Measurements from ENCODE around the gene ZDHHC3.

ZDHHC3 gene

GRCh38 chr3:44926921-44927320 is 49.1 kb downstream of the ZDHHC3 start:
- DNase-seq (ENCODE audit: low read depth): no peak

DNA sequence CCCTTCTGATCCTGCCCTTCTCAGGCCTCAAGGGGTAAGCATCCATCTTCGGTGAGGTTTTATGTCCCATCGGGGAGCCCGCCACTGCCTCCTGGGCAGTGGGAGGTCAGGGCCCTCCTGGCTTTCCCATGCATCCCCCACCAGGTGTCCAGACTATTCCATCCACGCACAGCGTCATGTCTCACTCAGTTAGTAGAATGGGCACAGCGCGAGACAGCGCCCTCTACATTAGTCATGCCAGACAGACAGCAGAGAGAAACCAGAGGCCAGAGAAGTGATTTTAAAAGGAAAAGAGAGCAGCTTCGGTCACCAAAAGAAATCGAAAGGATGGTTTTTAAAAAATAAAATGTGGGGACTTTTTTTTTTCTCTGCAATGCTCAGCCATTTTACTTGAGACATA is 49.8 kb downstream of the ZDHHC3 start:
- DNase-seq (ENCODE audit: low read depth): no peak

DNA sequence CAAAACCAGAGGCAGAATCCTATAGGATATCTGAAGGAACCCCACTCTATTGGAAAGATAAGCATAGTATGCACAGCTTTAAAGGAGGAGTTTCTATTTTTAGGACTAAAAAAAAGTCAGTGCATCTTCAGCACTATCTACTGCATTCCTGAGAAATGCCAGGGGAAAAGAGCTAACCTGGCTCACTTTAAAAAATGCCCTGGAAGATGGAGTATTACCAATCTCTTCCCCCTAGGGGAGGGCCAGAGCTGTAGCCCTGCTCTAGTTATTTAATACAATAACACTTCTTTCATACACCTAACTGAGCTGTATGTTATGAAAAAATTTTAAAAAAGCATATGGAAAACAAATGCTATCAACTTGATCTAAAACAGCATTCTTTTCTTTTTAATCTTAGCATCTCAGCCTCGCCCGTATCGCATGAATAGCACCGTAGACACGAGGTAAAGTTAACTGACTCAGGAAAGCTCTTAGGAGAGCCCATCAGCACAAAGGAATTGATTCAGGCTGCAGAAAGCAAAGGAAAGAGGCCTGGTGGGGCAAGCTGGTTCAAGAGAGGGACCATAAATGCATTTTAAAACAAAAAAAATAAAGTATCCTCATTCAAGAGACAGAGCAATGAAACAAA is 51.4 kb downstream of the ZDHHC3 start:
- no peak for DNase-seq (ENCODE audit: low read depth)

DNA sequence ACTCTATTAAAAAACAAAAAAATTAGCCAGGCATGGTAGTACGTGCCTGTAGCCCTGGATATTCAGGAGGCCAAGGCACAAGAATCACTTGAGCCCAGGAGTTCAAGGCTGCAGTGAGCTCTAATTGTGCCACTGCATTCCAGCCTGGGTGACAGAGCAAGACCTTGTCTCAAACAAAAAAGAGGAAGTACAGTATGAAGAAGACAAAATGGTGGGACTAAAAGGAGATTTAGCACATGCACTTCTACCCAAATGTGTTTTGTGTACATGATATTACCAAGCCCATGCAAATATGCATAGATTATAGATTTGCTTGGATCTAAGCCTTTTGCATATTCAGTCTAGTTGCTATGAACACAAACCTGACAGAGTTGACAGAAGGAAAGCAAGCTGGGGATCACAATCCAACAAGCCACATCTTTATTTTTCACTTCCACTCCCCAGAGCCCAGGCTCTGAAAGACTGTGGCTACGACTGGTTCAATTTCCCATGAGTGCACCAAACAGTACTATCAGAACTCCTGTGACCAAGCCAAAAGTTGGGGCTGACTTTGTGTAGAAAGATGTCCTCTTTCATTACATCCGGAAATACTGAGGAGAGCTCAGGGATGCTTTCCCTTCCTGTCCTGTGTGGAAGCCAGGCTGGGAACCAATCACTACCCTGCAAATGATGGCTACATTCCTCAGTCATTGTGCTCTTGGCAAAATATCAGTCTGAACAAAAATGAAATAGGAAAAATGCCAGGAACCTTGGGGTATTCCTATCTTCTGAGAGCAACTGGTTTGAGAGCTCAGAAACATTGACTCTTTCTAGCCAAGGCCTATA is 52.1 kb downstream of the ZDHHC3 start:
- no peak for DNase-seq (ENCODE audit: low read depth)

- DNase-seq (ENCODE audit: low read depth): no peak
Measured at GRCh38 chr3:44920081-44920480, 55.9 kb downstream of the ZDHHC3 start.

GRCh38 chr3:44918581-44918980 is 57.4 kb downstream of the ZDHHC3 start:
- DNase-seq (ENCODE audit: low read depth): no peak

DNA sequence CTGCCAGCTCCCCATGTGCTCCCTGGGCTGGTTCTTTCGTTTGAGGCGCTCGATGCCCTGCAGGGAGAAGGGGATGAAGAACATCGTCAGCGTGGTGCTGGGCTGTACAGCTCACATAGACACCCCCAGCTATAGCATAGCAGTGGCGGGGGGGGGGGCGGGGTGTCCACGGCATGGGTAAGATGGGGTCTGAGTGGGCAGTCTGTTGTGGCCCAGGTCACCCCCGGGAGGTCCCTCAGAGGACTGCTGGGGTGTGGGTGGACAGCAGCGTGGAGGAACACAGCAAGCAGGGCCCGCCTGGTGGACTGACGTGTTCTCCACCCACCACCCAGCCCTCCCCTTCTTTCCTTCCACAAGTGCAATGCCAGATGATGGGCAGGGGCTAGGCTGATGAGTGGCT is 57.9 kb downstream of the ZDHHC3 start:
- DNase-seq (ENCODE audit: low read depth): no peak

DNA sequence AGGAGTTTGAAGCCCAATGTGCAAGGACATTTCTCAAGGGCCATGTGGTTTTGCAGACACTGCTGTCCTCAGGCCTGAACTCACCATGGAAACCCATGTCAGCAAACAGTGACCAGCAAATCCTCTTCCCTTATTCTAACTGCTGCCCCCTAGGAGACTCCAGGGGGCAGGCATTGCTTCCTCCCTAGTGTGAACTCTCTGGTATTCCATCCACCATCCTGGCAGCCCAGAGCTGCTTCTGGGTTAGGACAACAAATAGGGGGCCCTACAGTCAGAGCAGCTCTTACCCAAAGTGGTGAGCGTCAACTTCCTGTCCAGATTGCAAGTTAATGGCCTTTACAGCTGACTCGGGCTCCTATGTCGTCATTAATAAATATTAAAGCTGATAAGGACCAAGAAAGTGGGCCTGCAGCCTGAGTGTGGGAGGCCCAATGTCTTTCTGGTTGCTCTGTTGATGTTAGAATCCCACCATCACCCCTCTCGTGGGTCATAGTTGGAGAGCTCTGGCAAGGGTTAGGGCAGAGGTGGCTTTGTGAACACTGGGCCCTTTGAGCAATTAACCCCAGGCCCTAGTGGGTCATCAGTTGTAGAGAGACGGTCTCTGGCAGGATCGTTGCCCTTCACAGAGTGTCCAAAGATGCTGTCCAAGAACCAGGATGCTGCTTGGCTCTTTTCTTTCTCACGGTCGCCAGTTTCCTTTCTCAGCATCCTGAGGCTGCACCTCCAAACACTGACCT is 60.1 kb downstream of the ZDHHC3 start:
- no peak for DNase-seq (ENCODE audit: low read depth)

- DNase-seq (ENCODE audit: low read depth): no peak
Measured at GRCh38 chr3:44914936-44915335, 61.0 kb downstream of the ZDHHC3 start.

- DNase-seq (ENCODE audit: low read depth): peak; percentile 32
Measured at GRCh38 chr3:44913868-44914468, 62.0 kb downstream of the ZDHHC3 start.

GRCh38 chr3:44910693-44911092 is 65.3 kb downstream of the ZDHHC3 start:
- no peak for DNase-seq (ENCODE audit: low read depth)

DNA sequence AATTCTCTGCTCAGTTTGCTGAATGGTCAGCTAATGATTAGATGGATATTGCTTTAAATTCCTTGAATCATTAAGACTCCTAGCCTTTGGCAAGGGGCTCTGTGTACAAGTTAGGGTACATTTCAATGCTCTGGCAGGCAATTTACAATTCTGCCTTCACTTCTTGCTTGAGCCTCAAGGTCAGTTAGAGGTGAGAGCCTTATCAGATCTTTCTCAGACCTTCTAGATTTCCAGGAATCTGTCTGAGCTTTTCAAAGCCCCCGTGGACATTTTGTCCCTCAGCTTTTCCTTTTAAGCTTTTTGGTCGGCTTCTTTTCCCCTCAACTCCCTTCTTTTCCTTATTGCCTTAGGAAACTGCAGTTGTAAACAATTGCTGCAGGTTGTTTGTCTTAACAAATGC is 66.9 kb downstream of the ZDHHC3 start:
- no peak for DNase-seq (ENCODE audit: low read depth)

- DNase-seq (ENCODE audit: low read depth): no peak
Measured at GRCh38 chr3:44907612-44908011, 68.4 kb downstream of the ZDHHC3 start.

DNA sequence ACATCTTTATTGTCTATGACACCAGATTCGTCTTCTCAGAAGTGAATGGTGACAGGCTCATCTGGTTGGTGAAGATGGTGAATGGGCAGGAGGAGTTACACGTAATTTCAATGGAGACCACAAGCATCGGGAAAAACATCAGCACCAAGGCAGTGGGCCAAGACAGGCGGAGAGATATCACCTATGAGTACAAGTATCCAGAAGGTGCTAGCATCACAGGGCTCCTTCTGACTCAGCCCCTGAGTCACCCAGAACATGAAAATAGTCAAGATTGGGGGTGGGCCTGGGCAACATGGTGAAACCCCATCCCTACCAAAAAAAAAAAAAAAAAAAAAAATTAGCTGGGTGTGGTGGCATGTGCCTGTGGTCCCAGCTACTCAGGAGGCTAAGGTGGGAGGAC is 69.0 kb downstream of the ZDHHC3 start:
- DNase-seq (ENCODE audit: low read depth): no peak

DNA sequence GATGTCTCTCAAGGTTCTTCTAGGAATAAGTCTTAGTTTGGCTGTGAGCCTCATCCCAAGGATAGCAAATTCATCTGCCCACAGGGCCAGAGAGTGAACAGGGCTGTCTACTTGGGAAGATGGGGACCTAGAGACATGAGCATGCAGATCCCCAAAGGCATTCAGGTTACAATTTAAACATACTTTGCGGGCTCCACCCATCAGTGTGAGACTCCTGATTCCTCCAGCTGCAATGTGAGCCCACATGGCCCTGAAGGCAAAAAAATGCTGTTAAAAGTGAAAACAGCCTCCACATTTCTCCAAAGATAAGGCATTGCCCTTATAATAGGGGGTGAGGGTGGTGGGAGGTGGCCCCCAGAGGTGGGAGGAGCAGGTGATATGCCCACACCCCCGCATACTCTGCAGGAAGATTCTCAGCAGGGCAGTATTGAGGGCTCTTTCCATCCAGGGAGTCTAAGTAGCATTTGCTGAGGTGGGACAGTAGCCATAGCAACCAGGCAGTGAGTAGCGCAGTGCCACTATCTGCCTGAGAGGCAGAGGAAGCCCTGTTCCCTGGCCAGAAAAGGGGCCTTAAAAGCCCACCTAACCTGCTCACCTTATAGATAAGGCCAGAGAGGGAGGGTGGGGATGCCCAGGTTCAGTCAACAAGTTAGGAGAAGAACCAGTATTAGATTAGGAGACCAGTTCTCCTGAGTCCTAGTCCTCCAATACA is 70.4 kb downstream of the ZDHHC3 start:
- DNase-seq (ENCODE audit: low read depth): no peak

GRCh38 chr3:44903751-44904150 is 72.2 kb downstream of the ZDHHC3 start:
- DNase-seq (ENCODE audit: low read depth): no peak

GRCh38 chr3:44903314-44903713 is 72.7 kb downstream of the ZDHHC3 start:
- DNase-seq (ENCODE audit: low read depth): no peak

DNA sequence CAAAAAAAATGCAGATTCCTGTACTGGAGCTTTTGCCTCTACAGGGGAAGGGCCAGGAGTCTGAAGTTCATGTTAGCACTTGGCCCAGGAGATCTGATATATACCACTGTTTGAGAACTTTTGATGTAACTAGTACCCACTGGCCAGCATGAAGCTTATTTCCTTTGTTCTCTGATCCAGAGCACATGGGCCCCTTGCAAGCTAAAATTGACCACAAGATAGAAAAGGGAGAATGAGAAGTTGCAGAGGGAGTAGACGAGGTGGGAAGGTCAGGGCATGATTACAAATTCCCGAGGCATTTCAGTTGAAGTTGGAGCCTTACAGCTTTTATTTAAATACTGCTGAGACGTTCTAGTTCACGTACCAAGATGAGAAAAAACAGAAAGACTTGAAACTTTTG is 73.3 kb downstream of the ZDHHC3 start:
- no peak for DNase-seq (ENCODE audit: low read depth)

DNA sequence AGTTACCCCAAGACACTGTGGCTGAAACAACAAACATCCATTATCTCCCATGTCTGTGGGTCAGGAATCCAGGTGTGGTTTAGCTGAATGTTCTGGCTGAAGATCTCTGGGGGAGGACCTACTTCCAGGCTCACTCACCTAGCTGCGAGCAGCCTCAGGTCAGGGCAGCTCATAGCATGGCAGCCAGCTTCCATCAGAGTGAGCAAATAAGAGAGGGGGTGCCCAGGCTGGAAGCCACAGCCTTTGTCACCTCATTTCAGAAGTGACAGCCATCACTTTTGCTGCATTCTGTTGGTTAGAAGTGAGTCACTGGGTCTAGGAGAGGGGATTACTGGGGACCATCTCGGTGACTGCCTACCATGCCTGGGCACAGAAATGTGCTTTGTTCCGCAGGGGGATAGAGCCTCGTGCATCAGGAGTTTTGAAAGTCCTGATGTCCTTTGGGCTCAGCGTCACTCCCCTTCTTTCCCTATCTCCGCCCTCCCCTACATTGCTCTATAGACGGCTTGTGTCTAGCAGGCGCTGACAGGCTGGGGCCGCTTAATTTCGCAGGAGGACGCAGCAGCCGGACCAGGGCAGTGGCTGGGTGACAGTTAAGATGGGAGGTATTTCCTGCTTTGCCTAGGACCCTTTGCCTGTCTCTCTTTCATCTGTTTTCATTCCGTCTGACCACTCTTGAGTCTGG is 76.1 kb downstream of the ZDHHC3 start:
- no peak for DNase-seq (ENCODE audit: low read depth)

DNA sequence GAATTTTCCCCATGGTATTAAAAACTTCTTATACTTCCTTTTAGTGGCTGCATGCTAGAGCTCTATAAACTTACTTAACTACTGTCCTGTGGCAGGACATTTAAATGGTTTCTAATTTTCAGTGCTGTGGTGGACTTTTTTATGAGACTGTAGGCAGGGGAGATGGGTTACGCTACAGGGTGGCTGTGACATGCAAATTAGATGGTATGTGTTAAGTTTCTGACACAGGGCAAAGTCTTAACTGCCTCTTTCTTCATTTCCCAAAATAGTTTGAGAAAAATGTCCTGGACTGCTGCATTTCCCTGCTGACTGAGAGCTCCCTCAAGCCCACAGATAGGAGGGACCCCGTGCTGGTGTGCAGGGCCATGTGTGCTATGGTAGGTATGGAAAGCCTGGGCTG is 79.5 kb downstream of the ZDHHC3 start:
- DNase-seq (ENCODE audit: low read depth): no peak

GRCh38 chr3:44894485-44894884 is 81.5 kb downstream of the ZDHHC3 start:
- DNase-seq (ENCODE audit: low read depth): no peak
